ENCODE measurements around the gene COL21A1.
"Not testable (repeated sequence)": the region's sequence is repeated elsewhere in the genome, so short reads cannot be mapped to it uniquely, and the experiment has no call there.

Gene COL21A1

DNA sequence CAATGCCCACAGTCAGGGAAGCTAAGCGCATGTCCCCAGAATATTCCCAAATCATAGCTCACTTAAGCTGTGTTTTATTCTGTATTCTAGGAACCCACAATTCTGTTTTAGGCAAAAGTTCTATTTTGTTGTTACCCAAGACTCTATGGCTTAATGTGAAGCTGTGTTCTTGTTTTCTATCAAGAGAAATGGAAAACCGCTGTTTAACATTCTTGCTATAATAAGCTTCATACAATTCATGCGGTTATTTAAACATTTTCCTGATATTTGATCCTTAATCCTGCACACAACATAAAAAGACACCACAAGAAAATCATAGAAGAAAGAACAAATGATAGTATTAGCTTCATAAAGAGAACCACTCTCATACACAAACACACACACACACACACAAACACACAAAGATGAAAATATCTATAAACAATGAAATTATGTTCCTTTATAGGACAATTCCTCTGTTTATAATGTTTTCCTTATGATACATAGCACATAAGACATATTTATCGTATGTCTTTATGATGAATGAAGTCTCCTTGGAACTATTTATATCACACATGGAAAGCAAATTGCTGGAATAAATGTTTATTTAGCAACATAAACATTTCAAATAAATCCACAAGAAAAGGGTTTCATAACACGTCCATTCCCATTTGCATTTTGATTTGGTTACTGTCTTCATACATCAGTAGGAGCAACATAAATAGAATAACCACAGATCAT is 16.4 kb upstream of the COL21A1 start:
- no peak overlapping the region for H3K9ac ChIP-seq (ENCODE audit: low read depth, low read length)
- no peaks in the 10 kb centered on the region for H3K4me1 ChIP-seq (ENCODE audit: insufficient read depth, low read length)
- H3K9me3 ChIP-seq (ENCODE audit: control insufficient read depth, insufficient read depth, low read length) = no peaks in the 10 kb centered on the region
- H3K36me3 ChIP-seq (ENCODE audit: insufficient read depth, low read length) = no peaks in the 10 kb centered on the region

DNA sequence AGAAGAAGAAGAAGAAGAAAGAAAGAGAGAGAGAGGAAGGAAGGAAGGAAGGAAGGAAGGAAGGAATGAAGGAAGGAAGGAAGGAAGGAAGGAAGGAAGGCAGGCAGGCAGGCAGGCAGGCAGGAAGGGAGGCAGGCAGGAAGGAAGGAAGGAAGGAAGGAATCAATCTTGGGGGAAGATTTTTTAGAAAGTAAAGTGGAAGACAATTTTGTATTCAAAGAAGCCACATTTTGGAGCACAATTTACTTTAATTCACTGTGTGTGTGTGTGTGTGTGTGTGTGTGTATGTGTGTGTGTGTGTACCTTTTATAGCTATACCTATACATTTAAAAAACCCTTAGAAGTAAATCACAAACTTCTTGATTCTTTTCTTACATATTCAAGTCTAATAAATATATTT is 13.2 kb upstream of the COL21A1 start:
- not testable (repeated sequence) for H3K9me3 ChIP-seq (ENCODE audit: control insufficient read depth, insufficient read depth, low read length); H3K4me1 ChIP-seq (ENCODE audit: insufficient read depth, low read length); H3K36me3 ChIP-seq (ENCODE audit: insufficient read depth, low read length); H3K9ac ChIP-seq (ENCODE audit: low read depth, low read length)

DNA sequence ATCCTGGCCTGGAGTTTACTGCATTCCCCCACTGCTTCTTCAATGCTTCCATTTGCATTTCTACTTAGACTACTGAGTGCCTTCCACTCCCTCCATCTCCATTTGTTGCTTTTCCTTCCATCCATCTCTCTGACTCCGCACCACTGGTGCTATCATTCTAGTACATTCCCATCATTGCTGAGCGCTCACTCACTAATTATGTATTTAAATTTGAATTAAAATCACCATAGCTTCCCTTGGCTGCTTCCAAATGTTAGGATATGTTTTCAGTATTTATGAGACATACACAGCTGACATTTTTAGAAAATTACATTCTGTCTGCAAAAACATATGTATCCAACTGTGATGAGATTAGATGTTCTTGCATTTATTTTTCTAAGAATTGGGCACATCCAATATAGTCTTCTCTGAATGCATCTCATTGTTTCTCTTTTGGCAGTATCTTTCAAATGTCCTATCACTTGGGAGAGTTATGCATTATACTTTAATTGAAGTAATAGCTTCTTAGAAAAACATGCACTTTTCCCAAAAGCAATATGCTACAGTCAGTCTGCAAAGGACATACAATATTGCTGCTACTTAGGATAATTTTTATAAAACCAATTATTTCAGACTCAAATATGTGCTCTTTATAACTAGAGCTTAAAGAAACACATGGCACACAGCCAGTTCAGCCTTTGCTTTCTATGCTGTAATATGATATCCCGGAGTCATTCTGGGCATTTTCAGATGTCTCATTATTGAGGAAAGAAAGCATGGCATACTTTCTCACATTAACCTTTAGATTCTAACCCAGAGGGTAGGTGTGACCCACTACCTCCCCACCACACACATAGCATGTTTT is 12.1 kb upstream of the COL21A1 start:
- Histone ChIP-seq H3K9ac (ENCODE audit: low read depth, low read length) (no peak overlapping the region), H3K4me1 (ENCODE audit: insufficient read depth, low read length) (no peaks in the 10 kb centered on the region), H3K36me3 (ENCODE audit: insufficient read depth, low read length) (no peaks in the 10 kb centered on the region), H3K9me3 (ENCODE audit: control insufficient read depth, insufficient read depth, low read length) (no peaks in the 10 kb centered on the region)

DNA sequence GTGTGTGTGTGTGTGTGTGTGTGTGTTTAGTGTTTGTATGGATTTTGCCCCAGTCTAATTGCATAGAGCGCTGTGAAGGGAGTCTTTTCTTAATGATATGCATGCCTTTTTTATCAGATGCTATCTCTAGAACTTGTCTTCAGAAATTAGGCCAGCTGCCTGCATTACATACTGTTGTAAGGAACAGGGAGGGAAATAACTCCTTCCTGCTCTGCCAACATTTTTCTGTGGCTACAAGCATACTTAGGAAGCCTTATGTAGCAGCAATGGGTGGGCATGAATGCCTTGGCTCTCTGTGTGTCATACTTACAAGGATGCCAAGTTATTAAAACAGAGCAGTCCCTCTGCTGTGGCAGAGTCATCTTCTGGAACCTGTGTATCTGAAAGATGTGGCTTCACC is 8.0 kb upstream of the COL21A1 start:
- Histone ChIP-seq H3K36me3 (ENCODE audit: insufficient read depth, low read length) (no peaks in the 10 kb centered on the region), H3K9ac (ENCODE audit: low read depth, low read length) (no peak overlapping the region), H3K4me1 (ENCODE audit: insufficient read depth, low read length) (peaks cover 4% of the 10 kb centered on the region; the same call in 1 of the 2 replicates), H3K9me3 (ENCODE audit: control insufficient read depth, insufficient read depth, low read length) (no peaks in the 10 kb centered on the region)

DNA sequence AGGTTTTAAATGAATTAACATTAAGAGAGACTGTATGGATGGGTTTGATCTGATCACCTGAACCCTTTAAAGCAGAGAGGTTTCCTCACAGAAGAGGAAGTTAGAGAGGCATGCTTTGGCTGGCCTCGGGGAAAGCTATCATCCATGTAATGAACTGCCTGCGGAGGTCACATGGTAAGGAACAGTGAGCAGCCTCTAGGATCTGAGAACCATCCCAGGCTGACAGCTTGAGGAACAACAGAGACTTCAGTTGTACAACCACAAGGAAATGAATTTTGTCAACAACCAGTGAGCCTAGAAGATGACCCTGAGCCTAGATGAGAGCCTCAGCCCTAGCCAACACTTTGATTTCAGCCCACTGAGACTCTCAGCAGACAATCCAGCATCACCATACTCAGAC is 2.9 kb upstream of the COL21A1 start:
- Histone ChIP-seq H3K9me3 (ENCODE audit: control insufficient read depth, insufficient read depth, low read length) (no peaks in the 10 kb centered on the region), H3K9ac (ENCODE audit: low read depth, low read length) (no peak overlapping the region), H3K4me1 (ENCODE audit: insufficient read depth, low read length) (peaks cover 12% of the 10 kb centered on the region), H3K36me3 (ENCODE audit: insufficient read depth, low read length) (no peaks in the 10 kb centered on the region)

DNA sequence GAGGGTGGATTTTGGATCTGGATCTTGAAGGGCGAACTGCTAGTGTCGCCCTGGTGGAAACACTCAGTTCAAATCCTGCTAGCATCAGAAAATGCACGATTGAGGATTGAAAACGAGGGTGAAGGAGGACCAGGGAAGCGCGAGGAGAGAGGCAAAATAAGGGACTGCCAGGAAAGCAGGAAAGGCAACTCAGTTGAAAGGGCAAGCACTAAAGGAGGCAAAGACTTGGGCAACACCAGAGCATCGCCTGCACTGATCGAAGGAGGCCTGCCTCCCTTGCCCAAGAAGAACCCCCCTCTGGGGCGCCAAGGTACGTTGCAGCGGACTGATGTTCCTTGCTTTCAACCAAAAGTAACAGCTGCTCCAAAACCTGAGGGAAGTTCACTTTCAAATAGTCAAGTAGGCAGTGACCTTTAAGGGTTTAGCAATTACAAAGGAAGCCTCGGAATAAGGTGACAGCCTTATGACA is 308 bp upstream of the COL21A1 start:
- Histone ChIP-seq H3K9me3 (ENCODE audit: control insufficient read depth, insufficient read depth, low read length) (no peaks in the 10 kb centered on the region), H3K9ac (ENCODE audit: low read depth, low read length) (peak overlapping the region; percentile 53; the same call in 1 of the 2 replicates), H3K4me1 (ENCODE audit: insufficient read depth, low read length) (peaks cover 16% of the 10 kb centered on the region), H3K36me3 (ENCODE audit: insufficient read depth, low read length) (no peaks in the 10 kb centered on the region)

DNA sequence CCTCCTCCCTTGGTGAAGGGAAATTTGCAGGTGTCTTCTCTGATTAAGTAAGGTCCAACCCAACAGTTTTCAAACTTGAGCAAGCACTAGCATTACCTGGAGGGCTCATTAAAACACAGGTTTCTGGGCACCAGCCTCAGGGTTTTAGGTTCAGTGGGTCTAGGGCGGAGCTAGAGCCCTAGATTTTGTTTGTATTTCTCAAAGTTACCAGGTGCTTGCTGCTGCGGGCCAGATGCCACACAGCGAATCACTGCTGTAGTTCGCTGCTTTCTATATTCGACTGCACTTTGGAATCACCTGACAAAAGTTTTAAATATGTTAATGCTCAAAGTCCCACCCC is 869 bp downstream of the COL21A1 start:
- H3K36me3 ChIP-seq (ENCODE audit: insufficient read depth, low read length) = no peaks in the 10 kb centered on the region
- peak overlapping the region; percentile 53 for H3K9ac ChIP-seq (ENCODE audit: low read depth, low read length)

DNA sequence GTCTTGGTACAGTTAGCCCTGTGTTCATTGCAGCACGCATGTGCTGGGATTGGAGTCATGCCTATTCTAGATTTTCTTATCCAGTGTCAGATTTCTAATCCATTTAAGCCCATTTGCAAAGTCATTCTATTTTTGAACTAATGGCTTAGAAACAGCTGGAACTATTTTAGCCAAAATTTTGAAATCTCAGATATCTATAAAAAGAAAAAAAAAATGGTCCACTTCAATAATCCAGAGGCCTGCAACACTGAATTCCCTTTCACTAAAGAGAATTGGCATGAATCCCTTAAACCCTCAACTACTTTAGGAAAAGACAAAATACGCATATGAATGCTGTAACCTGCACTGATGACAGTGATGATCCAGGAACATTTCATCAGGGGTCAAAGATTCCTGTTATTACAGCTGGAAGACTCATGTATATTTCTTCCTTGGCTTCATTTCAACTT is 1.5 kb downstream of the COL21A1 start:
- no peaks in the 10 kb centered on the region for H3K9me3 ChIP-seq (ENCODE audit: control insufficient read depth, insufficient read depth, low read length)
- H3K9ac ChIP-seq (ENCODE audit: low read depth, low read length) = peak overlapping the region; percentile 53; the same call in 1 of the 2 replicates
- no peaks in the 10 kb centered on the region for H3K36me3 ChIP-seq (ENCODE audit: insufficient read depth, low read length)
- peaks cover 12% of the 10 kb centered on the region for H3K4me1 ChIP-seq (ENCODE audit: insufficient read depth, low read length)

More for the DNA sequence above, 869 bp downstream of the COL21A1 start:
- Histone ChIP-seq H3K4me1 (ENCODE audit: insufficient read depth, low read length) (peaks cover 12% of the 10 kb centered on the region), H3K9me3 (ENCODE audit: control insufficient read depth, insufficient read depth, low read length) (no peaks in the 10 kb centered on the region)

DNA sequence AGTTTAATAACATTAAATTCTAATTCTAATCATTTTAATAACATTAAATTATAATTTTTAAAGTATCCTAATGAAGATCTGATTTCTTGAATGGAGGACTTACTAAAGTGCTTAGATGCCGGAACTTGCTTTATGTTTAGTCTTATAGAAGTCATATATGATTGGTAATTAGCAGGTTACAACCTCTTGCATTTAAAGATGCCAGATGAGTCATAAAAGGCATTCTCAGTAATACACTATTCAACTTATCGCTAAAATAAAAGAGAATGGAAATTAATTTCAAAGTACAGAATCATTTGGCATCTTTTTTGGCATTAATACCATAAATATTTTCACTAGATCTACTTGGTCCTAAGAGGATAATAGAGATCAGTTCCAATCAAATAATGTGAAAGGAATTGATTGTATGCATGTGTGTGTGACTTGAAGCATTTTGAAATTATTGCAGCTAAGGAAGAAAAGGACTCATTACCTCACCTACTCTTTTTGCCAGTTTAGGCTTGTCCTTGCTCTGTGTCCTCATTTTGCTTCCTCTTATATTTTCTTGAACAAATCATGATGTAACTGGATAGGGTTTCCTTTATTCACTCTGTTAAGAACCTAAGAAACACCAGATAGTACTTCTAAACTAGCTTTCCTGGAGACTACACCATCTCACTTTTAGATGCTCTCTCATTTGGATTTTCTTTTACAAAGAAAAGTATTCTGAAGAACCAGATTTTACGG is 2.7 kb downstream of the COL21A1 start:
- Histone ChIP-seq H3K36me3 (ENCODE audit: insufficient read depth, low read length) (no peaks in the 10 kb centered on the region), H3K9me3 (ENCODE audit: control insufficient read depth, insufficient read depth, low read length) (no peaks in the 10 kb centered on the region), H3K9ac (ENCODE audit: low read depth, low read length) (no peak overlapping the region), H3K4me1 (ENCODE audit: insufficient read depth, low read length) (peaks cover 12% of the 10 kb centered on the region)

DNA sequence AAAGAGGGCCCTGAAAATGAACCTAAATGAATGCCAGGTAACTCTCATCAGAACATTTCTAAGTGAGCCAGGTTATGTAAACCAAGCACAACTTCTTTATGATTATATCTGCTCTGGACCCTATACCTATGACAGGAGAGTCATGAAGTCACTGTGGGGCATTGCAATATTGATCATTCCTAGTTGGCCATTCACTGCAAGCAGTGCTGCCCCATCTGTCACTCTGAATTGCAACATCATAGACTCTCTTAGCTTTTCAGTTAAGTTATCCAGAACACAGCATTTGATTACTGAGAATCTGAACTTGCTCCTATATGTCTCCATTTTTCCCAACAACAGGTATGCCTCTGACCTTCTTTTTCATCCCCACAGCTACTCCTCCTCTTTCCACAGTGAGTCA is 3.3 kb downstream of the COL21A1 start:
- no peak overlapping the region for H3K9ac ChIP-seq (ENCODE audit: low read depth, low read length)

DNA sequence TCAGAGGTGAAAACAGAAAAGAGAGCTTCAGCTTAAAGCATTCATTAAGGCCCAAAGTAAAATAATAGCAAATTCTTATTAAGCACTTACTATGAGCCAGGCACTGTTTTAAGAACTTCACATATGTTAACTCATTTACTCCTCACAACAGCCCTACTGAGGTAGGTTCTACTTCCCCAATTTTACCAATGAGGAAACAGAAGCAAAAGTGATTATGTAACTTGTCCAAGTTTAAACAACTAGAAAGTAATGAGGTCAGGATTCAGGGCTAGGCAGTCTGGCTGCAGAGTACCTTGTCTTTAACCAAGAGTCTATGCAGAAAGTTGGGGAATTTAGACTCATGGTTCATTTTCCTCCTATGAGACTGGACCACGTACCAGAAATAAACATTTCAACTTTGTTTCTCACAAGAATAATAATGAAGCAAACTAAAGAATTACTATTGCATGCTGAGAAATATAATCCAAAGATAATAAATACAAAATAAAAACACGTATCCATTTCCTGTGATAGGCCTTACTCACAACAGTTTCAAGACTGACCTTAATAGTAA is 3.8 kb downstream of the COL21A1 start:
- peaks cover 12% of the 10 kb centered on the region for H3K4me1 ChIP-seq (ENCODE audit: insufficient read depth, low read length)
- no peak overlapping the region for H3K9ac ChIP-seq (ENCODE audit: low read depth, low read length)
- no peaks in the 10 kb centered on the region for H3K36me3 ChIP-seq (ENCODE audit: insufficient read depth, low read length)
- no peaks in the 10 kb centered on the region for H3K9me3 ChIP-seq (ENCODE audit: control insufficient read depth, insufficient read depth, low read length)

More for the DNA sequence above, 3.3 kb downstream of the COL21A1 start:
- H3K4me1 ChIP-seq (ENCODE audit: insufficient read depth, low read length) = peaks cover 12% of the 10 kb centered on the region
- no peaks in the 10 kb centered on the region for H3K9me3 ChIP-seq (ENCODE audit: control insufficient read depth, insufficient read depth, low read length)
- H3K36me3 ChIP-seq (ENCODE audit: insufficient read depth, low read length) = no peaks in the 10 kb centered on the region

DNA sequence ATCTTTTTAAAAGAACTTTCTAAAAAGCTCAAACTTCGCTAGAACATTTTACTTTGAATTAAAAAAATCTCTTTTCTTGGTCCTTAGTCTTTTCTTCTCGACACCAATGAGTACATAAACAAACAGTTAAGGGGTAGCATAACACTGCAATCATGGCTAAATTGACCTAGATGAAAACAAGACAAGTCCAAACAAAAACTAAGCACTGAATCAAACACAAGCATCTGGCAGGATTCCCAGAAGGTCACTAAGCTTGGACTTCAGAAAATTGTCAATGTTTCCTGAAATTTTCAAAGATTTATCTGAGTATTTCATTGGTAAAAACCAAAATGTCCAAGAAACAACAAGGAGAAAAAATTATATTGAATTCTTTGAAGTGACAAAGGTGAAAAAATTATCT is 5.0 kb downstream of the COL21A1 start:
- Histone ChIP-seq H3K9me3 (ENCODE audit: control insufficient read depth, insufficient read depth, low read length) (no peaks in the 10 kb centered on the region), H3K9ac (ENCODE audit: low read depth, low read length) (no peak overlapping the region), H3K4me1 (ENCODE audit: insufficient read depth, low read length) (peaks cover 12% of the 10 kb centered on the region), H3K36me3 (ENCODE audit: insufficient read depth, low read length) (no peaks in the 10 kb centered on the region)

DNA sequence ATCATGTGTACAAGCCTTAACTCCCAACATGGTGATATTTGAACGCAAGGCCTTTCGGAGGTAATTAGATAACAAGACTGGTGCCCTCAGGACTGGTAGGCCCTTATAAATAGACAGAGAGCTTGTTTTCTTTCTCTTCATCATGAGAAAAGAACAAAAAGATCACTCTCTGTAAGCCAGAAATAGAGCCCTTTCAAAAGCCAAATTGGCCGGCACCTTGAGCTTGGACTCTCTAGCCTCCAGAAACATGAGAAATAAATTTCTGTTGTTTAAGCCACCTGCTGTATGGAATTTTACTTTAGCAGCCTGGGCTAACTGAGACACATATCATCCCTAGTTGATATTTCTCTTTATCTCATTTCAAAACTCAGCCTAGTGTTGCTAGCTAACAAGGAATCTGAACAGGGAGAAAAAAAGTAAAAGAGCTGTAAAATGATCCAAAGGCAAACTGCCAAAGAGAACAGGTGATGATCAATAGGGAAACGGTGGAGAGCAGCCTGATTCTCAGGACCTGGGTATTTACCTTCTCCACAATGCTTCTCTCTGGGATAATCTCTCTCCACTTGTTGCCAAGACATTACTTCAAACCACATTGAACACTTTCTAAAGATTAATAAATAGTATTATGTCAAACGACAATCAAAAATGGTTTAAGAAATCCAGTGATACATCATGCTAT is 6.1 kb downstream of the COL21A1 start:
- H3K4me1 ChIP-seq (ENCODE audit: insufficient read depth, low read length) = peaks cover 12% of the 10 kb centered on the region
- H3K9me3 ChIP-seq (ENCODE audit: control insufficient read depth, insufficient read depth, low read length) = no peaks in the 10 kb centered on the region
- H3K36me3 ChIP-seq (ENCODE audit: insufficient read depth, low read length) = no peaks in the 10 kb centered on the region
- no peak overlapping the region for H3K9ac ChIP-seq (ENCODE audit: low read depth, low read length)

DNA sequence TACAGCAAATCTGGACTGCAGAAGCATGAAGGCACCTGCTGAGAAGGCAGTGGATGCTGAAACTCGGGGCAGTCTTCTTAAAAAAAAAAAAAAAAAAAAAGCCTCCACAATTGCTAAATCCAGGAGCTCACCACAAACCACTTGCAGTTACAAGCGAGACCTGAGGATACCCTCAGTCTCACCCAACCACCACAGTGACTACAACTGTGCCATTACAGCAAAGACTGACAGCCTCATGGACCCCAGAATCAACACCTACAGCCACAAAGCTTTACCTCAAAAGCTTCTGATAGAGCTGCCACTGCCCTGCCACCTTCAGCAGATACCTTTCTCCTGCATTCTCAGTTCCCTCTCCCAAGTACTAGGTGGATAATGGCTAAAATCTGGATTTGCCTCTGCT is 9.0 kb downstream of the COL21A1 start:
- no peak overlapping the region for H3K9ac ChIP-seq (ENCODE audit: low read depth, low read length)
- H3K9me3 ChIP-seq (ENCODE audit: control insufficient read depth, insufficient read depth, low read length) = no peaks in the 10 kb centered on the region
- H3K4me1 ChIP-seq (ENCODE audit: insufficient read depth, low read length) = no peaks in the 10 kb centered on the region
- H3K36me3 ChIP-seq (ENCODE audit: insufficient read depth, low read length) = no peaks in the 10 kb centered on the region
